CD4-positive, alpha-beta T cell treated with Interleukin-4 for 1 hour (primary cell): Measurements from ENCODE around the gene DGAT2.

Source experiments
- DNase-seq, 2 donors: peaks; one replicate each; pipeline ENCODE4 v3.0.0-alpha.2; 2020 to 2022

The DGAT2 gene

GRCh38 chr11:75781296-75781695, 12.7 kb downstream of the DGAT2 start:
- no peak for DNase-seq

GRCh38 chr11:75781831-75782230, 13.3 kb downstream of the DGAT2 start:
- no peak for DNase-seq

- no peak for DNase-seq
These were observed 14.1 kb downstream of the DGAT2 start for GRCh38 chr11:75782540-75783263.

- DNase-seq, result no peak
These were observed 15.0 kb downstream of the DGAT2 start for GRCh38 chr11:75783416-75784084.

GRCh38 chr11:75784085-75784478, 15.5 kb downstream of the DGAT2 start:
- no peak for DNase-seq

- no peak for DNase-seq
These were observed 15.9 kb downstream of the DGAT2 start for GRCh38 chr11:75784506-75784905.

- no peak for DNase-seq
These were observed 16.6 kb downstream of the DGAT2 start for GRCh38 chr11:75785187-75785586.

GRCh38 chr11:75786101-75786736, 17.6 kb downstream of the DGAT2 start:
- no peak for DNase-seq

GRCh38 chr11:75789521-75789920, 20.9 kb downstream of the DGAT2 start:
- DNase-seq, result no peak

- no peak for DNase-seq
These were observed 22.4 kb downstream of the DGAT2 start for GRCh38 chr11:75790986-75791385.

GRCh38 chr11:75792127-75792731, 23.7 kb downstream of the DGAT2 start:
- no peak for DNase-seq

GRCh38 chr11:75792997-75793800, 24.6 kb downstream of the DGAT2 start:
- DNase-seq, result no peak

GRCh38 chr11:75793966-75794365, 25.4 kb downstream of the DGAT2 start:
- no peak for DNase-seq

- no peak for DNase-seq
These were observed 26.9 kb downstream of the DGAT2 start for GRCh38 chr11:75795276-75796090.

- no peak for DNase-seq
These were observed 27.5 kb downstream of the DGAT2 start for GRCh38 chr11:75796091-75796435.

- no peak for DNase-seq
These were observed 28.5 kb downstream of the DGAT2 start for GRCh38 chr11:75797116-75797515.

- no peak for DNase-seq
These were observed 29.2 kb downstream of the DGAT2 start for GRCh38 chr11:75797792-75798191.

- DNase-seq, result no peak
These were observed 31.6 kb downstream of the DGAT2 start for GRCh38 chr11:75800136-75800675.

- no peak for DNase-seq
These were observed 32.3 kb downstream of the DGAT2 start for GRCh38 chr11:75800728-75801361.

GRCh38 chr11:75801362-75802020, 32.9 kb downstream of the DGAT2 start:
- DNase-seq, result peak in 1 of 2 donors; percentile 39
